ENCODE measurements around the gene TSPAN13. TPM values are rescaled to one million over a fixed set of nuclear protein-coding genes. Genes with fewer than 3 reads are reported as not detected.

TSPAN13 gene
- total and polyA plus RNA-seq, 2 donors (not counting 1 experiment from before 2014, with no cell fraction given), result 2.5 to 2.8 TPM

GRCh38 chr7:16794986-16795385 is 41.4 kb downstream of the TSPAN13 start:
- Histone ChIP-seq H3K4me2 (ENCODE audit: extremely low read depth, insufficient read depth, low read length) (no peak overlapping the region), H4K20me1 (ENCODE audit: control insufficient read depth, extremely low read depth, insufficient read depth, low read length) (no peaks in the 10 kb centered on the region), H3K27me3 (ENCODE audit: control insufficient read depth, insufficient read depth, low read length) (peaks cover 4% of the 10 kb centered on the region), H3K9ac (ENCODE audit: insufficient read depth, low read length) (no peak overlapping the region), H3K79me2 (ENCODE audit: control insufficient read depth, insufficient read depth, low read length) (no peaks in the 10 kb centered on the region), H2AFZ (ENCODE audit: low read length) (no peak overlapping the region), H3K4me3 (replicated peaks in 1 of 4; ENCODE audit: control extremely low read depth in 1 of 4, insufficient read depth in 1 of 4, low read depth in 3 of 4, low read length in 4 of 4) (no peak overlapping the region), H3K36me3 (ENCODE audit: control insufficient read depth, insufficient read depth, low read length) (no peaks in the 10 kb centered on the region), H3K9me3 (ENCODE audit: control insufficient read depth, insufficient read depth, low read depth, low read length) (no peaks in the 10 kb centered on the region), H3K4me1 (ENCODE audit: control insufficient read depth, extremely low read depth, insufficient read depth, low read length) (no peaks in the 10 kb centered on the region), H3K27ac (ENCODE audit: insufficient read depth, low read length) (no peak overlapping the region)
- TF ChIP-seq CTCF (conservative IDR thresholded peaks at IDR 0.05 in 1 of 2, IDR thresholded peaks at IDR 0.05 in 1 of 2; ENCODE audit: low read depth in 1 of 2, low read length in 2 of 2), result no peak
- TF ChIP-seq EZH2 (IDR thresholded peaks at IDR 0.05; ENCODE audit: low read length, missing control alignments), result no peak
- no peak for DNase-seq (ENCODE audit: low read depth in 2 of 2)

- H3K27ac ChIP-seq (ENCODE audit: insufficient read depth, low read length), result no peak overlapping the region
- H3K4me1 ChIP-seq (ENCODE audit: control insufficient read depth, extremely low read depth, insufficient read depth, low read length), result no peaks in the 10 kb centered on the region
- H3K27me3 ChIP-seq (ENCODE audit: control insufficient read depth, insufficient read depth, low read length), result peaks cover 4% of the 10 kb centered on the region
- TF ChIP-seq EZH2 (IDR thresholded peaks at IDR 0.05; ENCODE audit: low read length, missing control alignments) (no peak), CTCF (conservative IDR thresholded peaks at IDR 0.05 in 1 of 2, IDR thresholded peaks at IDR 0.05 in 1 of 2; ENCODE audit: low read depth in 1 of 2, low read length in 2 of 2) (no peak)
- H4K20me1 ChIP-seq (ENCODE audit: control insufficient read depth, extremely low read depth, insufficient read depth, low read length), result no peaks in the 10 kb centered on the region
- H3K79me2 ChIP-seq (ENCODE audit: control insufficient read depth, insufficient read depth, low read length), result no peaks in the 10 kb centered on the region
- DNase-seq (ENCODE audit: low read depth in 2 of 2), result no peak
- no peak overlapping the region for H2AFZ ChIP-seq (ENCODE audit: low read length)
- H3K9ac ChIP-seq (ENCODE audit: insufficient read depth, low read length), result no peak overlapping the region
- H3K4me2 ChIP-seq (ENCODE audit: extremely low read depth, insufficient read depth, low read length), result no peak overlapping the region
- H3K36me3 ChIP-seq (ENCODE audit: control insufficient read depth, insufficient read depth, low read length), result no peaks in the 10 kb centered on the region
- H3K9me3 ChIP-seq (ENCODE audit: control insufficient read depth, insufficient read depth, low read depth, low read length), result no peaks in the 10 kb centered on the region
- H3K4me3 ChIP-seq (replicated peaks in 1 of 4; ENCODE audit: control extremely low read depth in 1 of 4, insufficient read depth in 1 of 4, low read depth in 3 of 4, low read length in 4 of 4), result no peak overlapping the region
Measured at GRCh38 chr7:16795624-16796023, 42.1 kb downstream of the TSPAN13 start.

GRCh38 chr7:16801111-16801542 is 47.6 kb downstream of the TSPAN13 start:
- Histone ChIP-seq H3K9me3 (ENCODE audit: control insufficient read depth, insufficient read depth, low read depth, low read length) (no peaks in the 10 kb centered on the region), H3K4me3 (replicated peaks in 1 of 4; ENCODE audit: control extremely low read depth in 1 of 4, insufficient read depth in 1 of 4, low read depth in 3 of 4, low read length in 4 of 4) (no peak overlapping the region), H3K79me2 (ENCODE audit: control insufficient read depth, insufficient read depth, low read length) (no peaks in the 10 kb centered on the region), H3K27me3 (ENCODE audit: control insufficient read depth, insufficient read depth, low read length) (peaks cover 2% of the 10 kb centered on the region), H4K20me1 (ENCODE audit: control insufficient read depth, extremely low read depth, insufficient read depth, low read length) (no peaks in the 10 kb centered on the region), H3K9ac (ENCODE audit: insufficient read depth, low read length) (no peak overlapping the region), H3K4me1 (ENCODE audit: control insufficient read depth, extremely low read depth, insufficient read depth, low read length) (no peaks in the 10 kb centered on the region), H3K4me2 (ENCODE audit: extremely low read depth, insufficient read depth, low read length) (no peak overlapping the region), H3K36me3 (ENCODE audit: control insufficient read depth, insufficient read depth, low read length) (no peaks in the 10 kb centered on the region), H2AFZ (ENCODE audit: low read length) (no peak overlapping the region), H3K27ac (ENCODE audit: insufficient read depth, low read length) (no peak overlapping the region)
- TF ChIP-seq CTCF (conservative IDR thresholded peaks at IDR 0.05 in 1 of 2, IDR thresholded peaks at IDR 0.05 in 1 of 2; ENCODE audit: low read depth in 1 of 2, low read length in 2 of 2) (peak; percentile 46 to 61), EZH2 (IDR thresholded peaks at IDR 0.05; ENCODE audit: low read length, missing control alignments) (no peak)
- peak; percentile 67 to 79 for DNase-seq (ENCODE audit: low read depth in 2 of 2)
